ENCODE measurements around the gene TUBB. TPM values are rescaled to one million over a fixed set of nuclear protein-coding genes. Genes with fewer than 3 reads are reported as not detected.

Gene TUBB
- total RNA-seq, 4 donors from 2014 or later, result 152 to 218 (median 207) TPM

- Histone ChIP-seq H3K27ac (peak overlapping the region; percentile 49 to 98 (median 96)), H3K27me3 (no peaks in the 10 kb centered on the region), H3K9me3 (no peaks in the 10 kb centered on the region), H3K4me3 (peak overlapping the region; percentile 49 to 95 (median 82)), H3K4me1 (peaks cover 0 to 66% (median 21%) of the 10 kb centered on the region in 4 donors), H3K36me3 (peaks cover 0 to 26% (median 12%) of the 10 kb centered on the region in 3 donors)
- TF ChIP-seq, protein P1, sequence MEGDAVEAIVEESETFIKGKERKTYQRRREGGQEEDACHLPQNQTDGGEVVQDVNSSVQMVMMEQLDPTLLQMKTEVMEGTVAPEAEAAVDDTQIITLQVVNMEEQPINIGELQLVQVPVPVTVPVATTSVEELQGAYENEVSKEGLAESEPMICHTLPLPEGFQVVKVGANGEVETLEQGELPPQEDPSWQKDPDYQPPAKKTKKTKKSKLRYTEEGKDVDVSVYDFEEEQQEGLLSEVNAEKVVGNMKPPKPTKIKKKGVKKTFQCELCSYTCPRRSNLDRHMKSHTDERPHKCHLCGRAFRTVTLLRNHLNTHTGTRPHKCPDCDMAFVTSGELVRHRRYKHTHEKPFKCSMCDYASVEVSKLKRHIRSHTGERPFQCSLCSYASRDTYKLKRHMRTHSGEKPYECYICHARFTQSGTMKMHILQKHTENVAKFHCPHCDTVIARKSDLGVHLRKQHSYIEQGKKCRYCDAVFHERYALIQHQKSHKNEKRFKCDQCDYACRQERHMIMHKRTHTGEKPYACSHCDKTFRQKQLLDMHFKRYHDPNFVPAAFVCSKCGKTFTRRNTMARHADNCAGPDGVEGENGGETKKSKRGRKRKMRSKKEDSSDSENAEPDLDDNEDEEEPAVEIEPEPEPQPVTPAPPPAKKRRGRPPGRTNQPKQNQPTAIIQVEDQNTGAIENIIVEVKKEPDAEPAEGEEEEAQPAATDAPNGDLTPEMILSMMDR (IDR thresholded peaks at IDR 0.05), result no peak
- no peak for TF ChIP-seq EP300 (IDR thresholded peaks at IDR 0.05)
- TF ChIP-seq POLR2A (IDR thresholded peaks at IDR 0.05), result no peak
- no peak for DNase-seq (ENCODE audit: low spot score in 2 of 2)
- WGBS, 2 donors, result 22 to 24% methylated on average over 54 of the region's 55 CpGs
These were observed 23.2 kb downstream of the TUBB start for GRCh38 chr6:30743099-30744053.

- TF ChIP-seq, protein P1 (IDR thresholded peaks at IDR 0.05), result peak; percentile 58 to 80 (median 75)
- TF ChIP-seq EP300 (IDR thresholded peaks at IDR 0.05) (peak; percentile 27 to 89), POLR2A (IDR thresholded peaks at IDR 0.05) (peak; percentile 60 to 70)
- peaks cover 0 to 66% (median 25%) of the 10 kb centered on the region in 4 donors for H3K4me1 ChIP-seq
- peaks cover 0 to 18% (median 11%) of the 10 kb centered on the region in 3 donors for H3K36me3 ChIP-seq
- peak within 1 kb of the TSS; percentile 49 to 98 (median 96) for H3K27ac ChIP-seq
- H3K9me3 ChIP-seq, result no peaks in the 10 kb centered on the region
- WGBS, 2 donors, result 5% methylated on average over 30 to 43 of the region's 54 CpGs
- peak within 1 kb of the TSS; percentile 49 to 95 (median 82) for H3K4me3 ChIP-seq
- H3K27me3 ChIP-seq, result no peaks in the 10 kb centered on the region
- peak; percentile 67 for DNase-seq (ENCODE audit: low spot score in 2 of 2)
These were observed 24.1 kb downstream of the TUBB start, which contains the start of gene IER3 for GRCh38 chr6:30744054-30744805. Gene IER3, minus strand, starts transcription at chr6:30744547. Its CDS starts 29 bp downstream, at chr6:30744518.

GRCh38 chr6:30747300-30747687 is 27.1 kb downstream of the TUBB start:
- Histone ChIP-seq H3K9me3 (no peaks in the 10 kb centered on the region), H3K36me3 (no peaks in the 10 kb centered on the region), H3K4me1 (peaks cover 0 to 59% (median 21%) of the 10 kb centered on the region in 4 donors), H3K27ac (peak overlapping the region in 1 of 4 donors; percentile 52), H3K4me3 (no peak overlapping the region), H3K27me3 (no peaks in the 10 kb centered on the region)
- 73 to 75% methylated on average over 1 of the region's 1 CpG for WGBS, 2 donors
- TF ChIP-seq EP300 (IDR thresholded peaks at IDR 0.05) (no peak), POLR2A (IDR thresholded peaks at IDR 0.05) (no peak)
- TF ChIP-seq, protein P1 (IDR thresholded peaks at IDR 0.05), result no peak
- no peak for DNase-seq (ENCODE audit: low spot score in 2 of 2)

DNA sequence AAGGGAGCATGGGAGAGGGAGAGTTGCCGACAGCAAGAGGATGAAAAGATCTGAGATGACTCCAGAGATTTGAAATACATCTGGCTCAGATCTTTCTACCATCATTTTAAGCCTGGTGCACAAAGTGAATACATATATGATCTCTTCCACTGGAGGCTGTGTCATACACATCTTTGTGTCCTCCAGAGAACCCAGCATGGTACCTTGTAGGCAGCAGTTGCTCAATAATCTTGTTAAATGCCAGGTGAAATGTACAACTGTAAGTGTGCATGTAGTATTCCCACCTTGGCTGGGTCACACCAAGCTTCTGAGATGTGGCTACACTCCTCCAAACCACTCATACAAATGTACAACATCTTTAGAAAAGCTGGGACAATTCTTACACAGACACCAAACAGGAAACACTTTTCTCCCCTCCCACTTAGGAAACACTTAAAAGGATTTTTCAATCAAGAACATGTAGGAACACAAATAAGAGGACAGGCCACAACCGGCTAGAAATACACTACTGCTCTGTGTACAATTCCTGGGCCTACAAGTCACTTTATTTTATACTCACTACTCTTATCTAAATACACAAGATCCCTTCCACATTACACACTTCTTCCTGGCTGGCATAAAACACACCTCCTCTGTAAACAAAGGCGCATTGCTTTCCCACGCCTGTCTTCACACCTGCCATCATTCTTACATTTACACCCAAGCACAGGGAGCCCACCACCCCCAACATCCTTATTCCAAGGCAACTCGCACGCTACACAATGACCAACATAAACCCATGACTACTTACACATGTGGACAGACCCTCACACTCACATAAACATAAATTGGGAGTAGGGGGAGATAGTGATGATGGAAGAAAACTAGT is 28.0 kb downstream of the TUBB start:
- WGBS, 2 donors, result 74 to 76% methylated on average over 6 of the region's 6 CpGs
- Histone ChIP-seq H3K4me3 (no peak overlapping the region), H3K27me3 (no peaks in the 10 kb centered on the region), H3K27ac (peak overlapping the region in 2 of 4 donors; percentile 20 to 52), H3K4me1 (peaks cover 0 to 64% (median 24%) of the 10 kb centered on the region in 4 donors), H3K9me3 (no peaks in the 10 kb centered on the region), H3K36me3 (no peaks in the 10 kb centered on the region)
- TF ChIP-seq, protein P1 (IDR thresholded peaks at IDR 0.05), result no peak
- TF ChIP-seq POLR2A (IDR thresholded peaks at IDR 0.05) (no peak), EP300 (IDR thresholded peaks at IDR 0.05) (no peak)
- no peak for DNase-seq (ENCODE audit: low spot score in 2 of 2)
